ENCODE data around the gene SMYD3.

SMYD3 gene

DNA sequence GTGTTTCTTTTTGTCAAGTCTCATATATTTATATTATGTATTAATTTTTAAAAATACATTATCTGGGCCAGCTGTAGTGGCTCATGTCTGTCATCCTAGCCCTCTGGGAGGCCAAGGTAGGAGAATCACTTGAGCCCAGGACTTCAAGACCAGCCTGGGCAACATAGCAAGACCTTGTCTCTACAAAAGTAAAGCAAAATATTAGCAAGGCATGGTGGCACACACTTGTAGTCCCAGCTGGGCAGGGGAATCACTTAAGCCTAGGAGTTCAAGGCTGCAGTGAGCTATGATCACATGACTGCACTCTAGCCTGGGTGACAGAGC lies 189.1 kb downstream of the SMYD3 start:
- ChIA-PET CTCF (no interaction called here), POLR2A (no interaction called here)
- H3K36me3 ChIP-seq (ENCODE audit: control insufficient read depth in 2 of 2, insufficient read depth in 1 of 2, low read length in 2 of 2): no peaks in the 10 kb centered on the region
- no peak overlapping the region for H3K4me3 ChIP-seq (ENCODE audit: low read depth, low read length)
- TF ChIP-seq, protein P1, sequence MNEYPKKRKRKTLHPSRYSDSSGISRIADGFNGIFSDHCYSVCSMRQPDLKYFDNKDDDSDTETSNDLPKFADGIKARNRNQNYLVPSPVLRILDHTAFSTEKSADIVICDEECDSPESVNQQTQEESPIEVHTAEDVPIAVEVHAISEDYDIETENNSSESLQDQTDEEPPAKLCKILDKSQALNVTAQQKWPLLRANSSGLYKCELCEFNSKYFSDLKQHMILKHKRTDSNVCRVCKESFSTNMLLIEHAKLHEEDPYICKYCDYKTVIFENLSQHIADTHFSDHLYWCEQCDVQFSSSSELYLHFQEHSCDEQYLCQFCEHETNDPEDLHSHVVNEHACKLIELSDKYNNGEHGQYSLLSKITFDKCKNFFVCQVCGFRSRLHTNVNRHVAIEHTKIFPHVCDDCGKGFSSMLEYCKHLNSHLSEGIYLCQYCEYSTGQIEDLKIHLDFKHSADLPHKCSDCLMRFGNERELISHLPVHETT (tag by site-specific recombination; IDR thresholded peaks at IDR 0.05): no peak
- no peak for TF ChIP-seq REPIN1 (tag by site-specific recombination; IDR thresholded peaks at IDR 0.05; ENCODE audit: low read depth)
- TF ChIP-seq SETDB1 (IDR thresholded peaks at IDR 0.05; ENCODE audit: insufficient read length, low read length): no peak
- no peak for TF ChIP-seq ZSCAN16 (tag by site-specific recombination; IDR thresholded peaks at IDR 0.05)
- no peak for TF ChIP-seq ZBTB48 (tag by site-specific recombination; IDR thresholded peaks at IDR 0.05)
- TF ChIP-seq ZNF830 (tag by site-specific recombination; IDR thresholded peaks at IDR 0.05; ENCODE audit: low read depth): no peak
- TF ChIP-seq ZNF138 (tag by site-specific recombination; IDR thresholded peaks at IDR 0.05; ENCODE audit: borderline replicate concordance): no peak
- TF ChIP-seq ZNF10 (tag by site-specific recombination; IDR thresholded peaks at IDR 0.05): no peak
- no peak for TF ChIP-seq ZFP69B (tag by site-specific recombination; IDR thresholded peaks at IDR 0.05)
- TF ChIP-seq, protein P2, sequence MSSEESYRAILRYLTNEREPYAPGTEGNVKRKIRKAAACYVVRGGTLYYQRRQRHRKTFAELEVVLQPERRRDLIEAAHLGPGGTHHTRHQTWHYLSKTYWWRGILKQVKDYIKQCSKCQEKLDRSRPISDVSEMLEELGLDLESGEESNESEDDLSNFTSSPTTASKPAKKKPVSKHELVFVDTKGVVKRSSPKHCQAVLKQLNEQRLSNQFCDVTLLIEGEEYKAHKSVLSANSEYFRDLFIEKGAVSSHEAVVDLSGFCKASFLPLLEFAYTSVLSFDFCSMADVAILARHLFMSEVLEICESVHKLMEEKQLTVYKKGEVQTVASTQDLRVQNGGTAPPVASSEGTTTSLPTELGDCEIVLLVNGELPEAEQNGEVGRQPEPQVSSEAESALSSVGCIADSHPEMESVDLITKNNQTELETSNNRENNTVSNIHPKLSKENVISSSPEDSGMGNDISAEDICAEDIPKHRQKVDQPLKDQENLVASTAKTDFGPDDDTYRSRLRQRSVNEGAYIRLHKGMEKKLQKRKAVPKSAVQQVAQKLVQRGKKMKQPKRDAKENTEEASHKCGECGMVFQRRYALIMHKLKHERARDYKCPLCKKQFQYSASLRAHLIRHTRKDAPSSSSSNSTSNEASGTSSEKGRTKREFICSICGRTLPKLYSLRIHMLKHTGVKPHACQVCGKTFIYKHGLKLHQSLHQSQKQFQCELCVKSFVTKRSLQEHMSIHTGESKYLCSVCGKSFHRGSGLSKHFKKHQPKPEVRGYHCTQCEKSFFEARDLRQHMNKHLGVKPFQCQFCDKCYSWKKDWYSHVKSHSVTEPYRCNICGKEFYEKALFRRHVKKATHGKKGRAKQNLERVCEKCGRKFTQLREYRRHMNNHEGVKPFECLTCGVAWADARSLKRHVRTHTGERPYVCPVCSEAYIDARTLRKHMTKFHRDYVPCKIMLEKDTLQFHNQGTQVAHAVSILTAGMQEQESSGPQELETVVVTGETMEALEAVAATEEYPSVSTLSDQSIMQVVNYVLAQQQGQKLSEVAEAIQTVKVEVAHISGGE (tag by site-specific recombination; conservative IDR thresholded peaks at IDR 0.05; ENCODE audit: low read depth): no peak
- TF ChIP-seq ZNF239 (tag by site-specific recombination; IDR thresholded peaks at IDR 0.05): no peak
- H3K4me1 ChIP-seq (ENCODE audit: control insufficient read depth, insufficient read depth, low read length): no peaks in the 10 kb centered on the region
- H3K27ac ChIP-seq (ENCODE audit: extremely low read depth, low read depth, low read length): no peak overlapping the region
- no peaks in the 10 kb centered on the region for H3K9me3 ChIP-seq (ENCODE audit: control insufficient read depth, insufficient read depth, low read depth, low read length)

GRCh38 chr1:246317332-246318035 lies 189.6 kb downstream of the SMYD3 start:
- no peak for TF ChIP-seq ZNF830 (tag by site-specific recombination; IDR thresholded peaks at IDR 0.05; ENCODE audit: low read depth)
- TF ChIP-seq, protein P3, sequence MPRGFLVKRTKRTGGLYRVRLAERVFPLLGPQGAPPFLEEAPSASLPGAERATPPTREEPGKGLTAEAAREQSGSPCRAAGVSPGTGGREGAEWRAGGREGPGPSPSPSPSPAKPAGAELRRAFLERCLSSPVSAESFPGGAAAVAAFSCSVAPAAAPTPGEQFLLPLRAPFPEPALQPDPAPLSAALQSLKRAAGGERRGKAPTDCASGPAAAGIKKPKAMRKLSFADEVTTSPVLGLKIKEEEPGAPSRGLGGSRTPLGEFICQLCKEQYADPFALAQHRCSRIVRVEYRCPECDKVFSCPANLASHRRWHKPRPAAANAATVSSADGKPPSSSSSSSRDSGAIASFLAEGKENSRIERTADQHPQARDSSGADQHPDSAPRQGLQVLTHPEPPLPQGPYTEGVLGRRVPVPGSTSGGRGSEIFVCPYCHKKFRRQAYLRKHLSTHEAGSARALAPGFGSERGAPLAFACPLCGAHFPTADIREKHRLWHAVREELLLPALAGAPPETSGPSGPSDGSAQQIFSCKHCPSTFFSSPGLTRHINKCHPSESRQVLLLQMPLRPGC (tag by site-specific recombination; IDR thresholded peaks at IDR 0.05): no peak
- TF ChIP-seq, protein P4, sequence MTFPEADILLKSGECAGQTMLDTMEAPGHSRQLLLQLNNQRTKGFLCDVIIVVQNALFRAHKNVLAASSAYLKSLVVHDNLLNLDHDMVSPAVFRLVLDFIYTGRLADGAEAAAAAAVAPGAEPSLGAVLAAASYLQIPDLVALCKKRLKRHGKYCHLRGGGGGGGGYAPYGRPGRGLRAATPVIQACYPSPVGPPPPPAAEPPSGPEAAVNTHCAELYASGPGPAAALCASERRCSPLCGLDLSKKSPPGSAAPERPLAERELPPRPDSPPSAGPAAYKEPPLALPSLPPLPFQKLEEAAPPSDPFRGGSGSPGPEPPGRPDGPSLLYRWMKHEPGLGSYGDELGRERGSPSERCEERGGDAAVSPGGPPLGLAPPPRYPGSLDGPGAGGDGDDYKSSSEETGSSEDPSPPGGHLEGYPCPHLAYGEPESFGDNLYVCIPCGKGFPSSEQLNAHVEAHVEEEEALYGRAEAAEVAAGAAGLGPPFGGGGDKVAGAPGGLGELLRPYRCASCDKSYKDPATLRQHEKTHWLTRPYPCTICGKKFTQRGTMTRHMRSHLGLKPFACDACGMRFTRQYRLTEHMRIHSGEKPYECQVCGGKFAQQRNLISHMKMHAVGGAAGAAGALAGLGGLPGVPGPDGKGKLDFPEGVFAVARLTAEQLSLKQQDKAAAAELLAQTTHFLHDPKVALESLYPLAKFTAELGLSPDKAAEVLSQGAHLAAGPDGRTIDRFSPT (tag by site-specific recombination; IDR thresholded peaks at IDR 0.05): no peak
- no peak for TF ChIP-seq BCL11B (tag by site-specific recombination; IDR thresholded peaks at IDR 0.05; ENCODE audit: low read depth)
- no peak for TF ChIP-seq ZNF223 (tag by site-specific recombination; IDR thresholded peaks at IDR 0.05)
- no peak for TF ChIP-seq ZNF48 (tag by site-specific recombination; IDR thresholded peaks at IDR 0.05)
- no peak for TF ChIP-seq ZBTB21 (tag by site-specific recombination; IDR thresholded peaks at IDR 0.05)
- TF ChIP-seq KLF17 (tag by site-specific recombination; IDR thresholded peaks at IDR 0.05): no peak
- TF ChIP-seq ZNF155 (tag by site-specific recombination; IDR thresholded peaks at IDR 0.05): no peak
- TF ChIP-seq ZBTB17 (tag by site-specific recombination; IDR thresholded peaks at IDR 0.05): no peak
- no peak for TF ChIP-seq KLF9 (tag by site-specific recombination; IDR thresholded peaks at IDR 0.05; ENCODE audit: low read depth)
- TF ChIP-seq GFI1B (tag by site-specific recombination; IDR thresholded peaks at IDR 0.05): no peak
- TF ChIP-seq REPIN1 (tag by site-specific recombination; IDR thresholded peaks at IDR 0.05; ENCODE audit: low read depth): no peak
- H3K4me3 ChIP-seq (ENCODE audit: low read depth, low read length): no peak overlapping the region
- no peak overlapping the region for H3K27ac ChIP-seq (ENCODE audit: extremely low read depth, low read depth, low read length)
- no peaks in the 10 kb centered on the region for H3K4me1 ChIP-seq (ENCODE audit: control insufficient read depth, insufficient read depth, low read length)
- ChIA-PET POLR2A (no interaction called here), CTCF (no interaction called here)
- H3K9me3 ChIP-seq (ENCODE audit: control insufficient read depth, insufficient read depth, low read depth, low read length): no peaks in the 10 kb centered on the region
- H3K36me3 ChIP-seq (ENCODE audit: control insufficient read depth in 2 of 2, insufficient read depth in 1 of 2, low read length in 2 of 2): no peaks in the 10 kb centered on the region
